NCI-H526 (cell line): ENCODE data around the gene CYFIP1.

Experiments
- DNase-seq, 2 experiments: peaks; one replicate each; lab custom pipeline; 2025; lab: John Stamatoyannopoulos, UW

Gene CYFIP1

GRCh38 chr15:22889146-22889818 is 90.9 kb downstream of the CYFIP1 start:
- DNase-seq, result no peak

- no peak for DNase-seq
Measured at GRCh38 chr15:22888120-22888859, 91.9 kb downstream of the CYFIP1 start.

GRCh38 chr15:22887157-22887951 is 92.8 kb downstream of the CYFIP1 start:
- no peak for DNase-seq

- DNase-seq, result no peak
Measured at GRCh38 chr15:22885120-22885519, 95.0 kb downstream of the CYFIP1 start.

GRCh38 chr15:22884344-22884743 is 95.8 kb downstream of the CYFIP1 start:
- no peak for DNase-seq

- no peak for DNase-seq
Measured at GRCh38 chr15:22883196-22883595, 97.0 kb downstream of the CYFIP1 start.

GRCh38 chr15:22881739-22882440 is 98.3 kb downstream of the CYFIP1 start:
- DNase-seq, result no peak

- DNase-seq, result peak in 1 of 2 experiments; percentile 35
Measured at GRCh38 chr15:22880981-22881738, 99.0 kb downstream of the CYFIP1 start.

GRCh38 chr15:22880068-22880980 is 99.8 kb downstream of the CYFIP1 start:
- no peak for DNase-seq

- DNase-seq, result no peak
Measured at GRCh38 chr15:22878103-22878502, 102.1 kb downstream of the CYFIP1 start.

- DNase-seq, result no peak
Measured at GRCh38 chr15:22877607-22878006, 102.6 kb downstream of the CYFIP1 start.

GRCh38 chr15:22877117-22877516 is 103.1 kb downstream of the CYFIP1 start:
- no peak for DNase-seq

GRCh38 chr15:22874966-22875365 is 105.2 kb downstream of the CYFIP1 start:
- DNase-seq, result no peak

GRCh38 chr15:22874256-22874655 is 105.9 kb downstream of the CYFIP1 start:
- no peak for DNase-seq

GRCh38 chr15:22873841-22874240 is 106.3 kb downstream of the CYFIP1 start:
- no peak for DNase-seq

- DNase-seq, result no peak
Measured at GRCh38 chr15:22872936-22873701, 107.0 kb downstream of the CYFIP1 start.

GRCh38 chr15:22871481-22872086 is 108.6 kb downstream of the CYFIP1 start:
- DNase-seq, result no peak

GRCh38 chr15:22870865-22871264 is 109.3 kb downstream of the CYFIP1 start:
- no peak for DNase-seq

- no peak for DNase-seq
Measured at GRCh38 chr15:22869856-22870255, 110.3 kb downstream of the CYFIP1 start.
